CD14-positive monocyte (primary cell): ENCODE measurements around the gene MIGA2. TPM values are rescaled to one million over a fixed set of nuclear protein-coding genes. Genes with fewer than 3 reads are reported as not detected.
"Not testable (repeated sequence)": the region's sequence is repeated elsewhere in the genome, so short reads cannot be mapped to it uniquely, and the experiment has no call there.

Experiments
- DNase-seq, 3 donors: peaks; one replicate each; pipeline ENCODE4 v3.0.0-alpha.2; 2011 to 2022
- H2AFZ ChIP-seq: 2 replicates; pipeline ENCODE4 v1.6.0; 2012; ENCODE audit warnings: mild to moderate bottlenecking, low read depth, low read length, inconsistent platforms; ENCODE audit not compliant: insufficient read depth, poor library complexity, severe bottlenecking
- H3K27ac ChIP-seq, 2 donors: 1 replicate in 1 of 2; 2 replicates in 1 of 2; pipeline ENCODE4 v1.5.1; 2012 to 2013; ENCODE audit warnings: low read length in 2 of 2, control low read depth in 1 of 2, inconsistent platforms in 1 of 2, low read depth in 1 of 2, mild to moderate bottlenecking in 1 of 2
- H3K27me3 ChIP-seq, 2 donors: one replicate each; pipeline versions ENCODE4 v1.6.0 to v1.6.1; 2011 to 2013; ENCODE audit warnings: low read length in 2 of 2; ENCODE audit not compliant: control insufficient read depth in 2 of 2, insufficient read depth in 2 of 2
- H3K36me3 ChIP-seq, 2 donors: replicated peaks in 1 of 2; 1 replicate in 1 of 2; 2 replicates in 1 of 2; pipeline versions ENCODE4 v1.5.1 to v1.6.1; 2012 to 2013; ENCODE audit warnings: low read length in 2 of 2, control low read depth in 1 of 2, inconsistent platforms in 1 of 2, mild to moderate bottlenecking in 1 of 2; ENCODE audit not compliant: insufficient read depth in 2 of 2, control insufficient read depth in 1 of 2
- H3K4me1 ChIP-seq, 2 donors: 1 replicate in 1 of 2; 2 replicates in 1 of 2; pipeline versions ENCODE4 v1.5.1 to v1.6.1; 2012 to 2013; ENCODE audit warnings: low read length in 2 of 2, control low read depth in 1 of 2, inconsistent platforms in 1 of 2, mild to moderate bottlenecking in 1 of 2, moderate library complexity in 1 of 2; ENCODE audit not compliant: insufficient read depth in 2 of 2, control insufficient read depth in 1 of 2
- H3K4me2 ChIP-seq: replicated peaks from 2 replicates; pipeline ENCODE3; 2012; ENCODE audit warnings: low read length, moderate library complexity, mild to moderate bottlenecking; ENCODE audit not compliant: poor library complexity, severe bottlenecking; ENCODE audit errors: extremely low read depth
- H3K4me3 ChIP-seq, 3 experiments: fragments of 200-600 bp in 1 of 3; sonication (generic) in 1 of 3; replicated peaks in 1 of 3; 1 replicate in 2 of 3; 2 replicates in 1 of 3; pipeline ENCODE4 v1.5.1; 2011 to 2013; ENCODE audit warnings: low read length in 3 of 3, mild to moderate bottlenecking in 3 of 3, control low read depth in 2 of 3, low read depth in 2 of 3, inconsistent platforms in 1 of 3, moderate library complexity in 1 of 3
- H3K79me2 ChIP-seq: 2 replicates; pipeline ENCODE4 v1.6.0; 2012; ENCODE audit warnings: mild to moderate bottlenecking, control low read depth, inconsistent platforms, low read length, moderate library complexity; ENCODE audit not compliant: insufficient read depth
- H3K9ac ChIP-seq: 2 replicates; pipeline ENCODE4 v1.6.0; 2017; ENCODE audit warnings: low read length, mild to moderate bottlenecking; ENCODE audit not compliant: insufficient read depth, poor library complexity, severe bottlenecking
- H3K9me3 ChIP-seq, 2 donors: replicated peaks in 1 of 2; 1 replicate in 1 of 2; 2 replicates in 1 of 2; pipeline versions ENCODE4 v1.5.1 to v1.6.1; 2012 to 2013; ENCODE audit warnings: low read length in 2 of 2, control low read depth in 1 of 2; ENCODE audit not compliant: control insufficient read depth in 1 of 2, insufficient read depth in 1 of 2
- H4K20me1 ChIP-seq: 2 replicates; pipeline ENCODE4 v1.6.0; 2012; ENCODE audit warnings: mild to moderate bottlenecking, low read length, control low read depth, moderate library complexity; ENCODE audit not compliant: insufficient read depth
- H3K27ac Mint-ChIP-seq, 7 donors: one replicate each; pipeline ENCODE4 v1.8.0; 2020; ENCODE audit warnings: mild to moderate bottlenecking in 7 of 7, mixed read lengths in 7 of 7, moderate library complexity in 6 of 7, inconsistent platforms in 2 of 7
- H3K27me3 Mint-ChIP-seq, 3 donors: one replicate each; pipeline ENCODE4 v1.8.0; 2021 to 2022; ENCODE audit warnings: low read depth in 3 of 3, mild to moderate bottlenecking in 3 of 3, mixed read lengths in 3 of 3, moderate library complexity in 3 of 3, inconsistent platforms in 1 of 3
- H3K36me3 Mint-ChIP-seq, 2 donors: one replicate each; pipeline ENCODE4 v1.8.0; 2020; ENCODE audit warnings: mixed read lengths in 2 of 2, inconsistent platforms in 1 of 2, mild to moderate bottlenecking in 1 of 2
- H3K4me1 Mint-ChIP-seq: one replicate; pipeline ENCODE4 v1.8.0; 2020; ENCODE audit warnings: mild to moderate bottlenecking, mixed read lengths
- H3K4me3 Mint-ChIP-seq, 2 donors: one replicate each; pipeline ENCODE4 v1.8.0; 2020; ENCODE audit warnings: mild to moderate bottlenecking in 2 of 2, mixed read lengths in 2 of 2, moderate library complexity in 1 of 2
- H3K9me3 Mint-ChIP-seq, 7 donors: one replicate each; pipeline ENCODE4 v1.8.0; 2020 to 2022; ENCODE audit warnings: mixed read lengths in 7 of 7, mild to moderate bottlenecking in 6 of 7, moderate library complexity in 6 of 7, inconsistent platforms in 2 of 7
- WGBS: methylation state at CpG from one replicate; pipeline ENCODE4 v1.1.5; 2013; ENCODE audit warnings: missing lambda C conversion rate; ENCODE audit not compliant: insufficient coverage; 5-methylcytosine and 5-hydroxymethylcytosine counted together
- intact Hi-C, 2 donors: fragments of 100-400 bp; cut with micrococcal nuclease; formaldehyde crosslinking; loops; one replicate each; pipeline versions ENCODE4 v1.15.0 to v1.15.1; 2023
- polyA plus RNA-seq, 3 donors: library from polyadenylated mRNA; depleted of rRNA in 1 of 3; unstranded in 2 of 3; stranded (reverse) in 1 of 3; fragments of 300-500 nt in 2 of 3; fragments of >200 nt in 1 of 3; fragmentation: Illumina TruSeq in 2 of 3; gene quantifications; 1 replicate in 2 of 3; 2 replicates in 1 of 3; pipeline ENCODE4 v1.2.3, GENCODE V29; 2012 to 2021
- TF ChIP-seq, protein P1 (sequence below): fragments of 200-600 bp; IDR thresholded peaks from one replicate; pipeline ENCODE4 v1.8.0; 2022; ENCODE audit warnings: antibody characterized with exemption, mild to moderate bottlenecking

The MIGA2 gene
- polyA plus RNA-seq, 3 donors, result 1.9 to 45.4 (median 5.9) TPM

GRCh38 chr9:129110740-129111527 is 74.5 kb downstream of the MIGA2 start, which contains the start of the genes CRAT and PTPA:
TSS of gene CRAT (minus strand) at chr9:129110793. CDS start at chr9:129110509, 284 bp downstream.
TSS of gene PTPA (plus strand) at chr9:129111415. CDS start at chr9:129111601, 186 bp downstream.
- peaks cover 13% of the 10 kb centered on the region for H4K20me1 ChIP-seq
- peak within 1 kb of the TSS; percentile 90 for H3K9ac ChIP-seq
- H3K4me1 ChIP-seq, result peaks cover 50 to 60% of the 10 kb centered on the region in 2 donors
- Mint-ChIP-seq H3K9me3 (peaks cover 0 to 2% (median 0%) of the 10 kb centered on the region in 7 donors), H3K4me1 (peaks cover 55% of the 10 kb centered on the region), H3K36me3 (peaks cover 13 to 17% of the 10 kb centered on the region in 2 donors), H3K27me3 (peaks cover 0 to 4% (median 0%) of the 10 kb centered on the region in 3 donors), H3K4me3 (peak within 1 kb of the TSS; percentile 94 to 95), H3K27ac (peak within 1 kb of the TSS; percentile 94 to 98 (median 96))
- H3K27me3 ChIP-seq, result no peaks in the 10 kb centered on the region
- H3K27ac ChIP-seq, result peak within 1 kb of the TSS; percentile 83 to 96
- H3K4me2 ChIP-seq, result peak within 1 kb of the TSS; percentile 100
- H3K79me2 ChIP-seq, result peaks cover 60% of the 10 kb centered on the region
- H3K9me3 ChIP-seq, result no peaks in the 10 kb centered on the region
- intact Hi-C loops, result loop anchor here in 1 of 2 donors (2.0 kb wide), 2 partner anchors 30 to 82 kb away; partner anchors contain the start of genes DOLPP1 and SH3GLB2
- peak within 1 kb of the TSS; percentile 97 for H2AFZ ChIP-seq
- DNase-seq, result peak; percentile 94 to 97 (median 97)
- WGBS, result under 1% methylated on average over 55 of the region's 77 CpGs
- peak within 1 kb of the TSS; percentile 83 to 99 (median 96) for H3K4me3 ChIP-seq
- peaks cover 12 to 16% of the 10 kb centered on the region in 2 donors for H3K36me3 ChIP-seq
- TF ChIP-seq, protein P1, sequence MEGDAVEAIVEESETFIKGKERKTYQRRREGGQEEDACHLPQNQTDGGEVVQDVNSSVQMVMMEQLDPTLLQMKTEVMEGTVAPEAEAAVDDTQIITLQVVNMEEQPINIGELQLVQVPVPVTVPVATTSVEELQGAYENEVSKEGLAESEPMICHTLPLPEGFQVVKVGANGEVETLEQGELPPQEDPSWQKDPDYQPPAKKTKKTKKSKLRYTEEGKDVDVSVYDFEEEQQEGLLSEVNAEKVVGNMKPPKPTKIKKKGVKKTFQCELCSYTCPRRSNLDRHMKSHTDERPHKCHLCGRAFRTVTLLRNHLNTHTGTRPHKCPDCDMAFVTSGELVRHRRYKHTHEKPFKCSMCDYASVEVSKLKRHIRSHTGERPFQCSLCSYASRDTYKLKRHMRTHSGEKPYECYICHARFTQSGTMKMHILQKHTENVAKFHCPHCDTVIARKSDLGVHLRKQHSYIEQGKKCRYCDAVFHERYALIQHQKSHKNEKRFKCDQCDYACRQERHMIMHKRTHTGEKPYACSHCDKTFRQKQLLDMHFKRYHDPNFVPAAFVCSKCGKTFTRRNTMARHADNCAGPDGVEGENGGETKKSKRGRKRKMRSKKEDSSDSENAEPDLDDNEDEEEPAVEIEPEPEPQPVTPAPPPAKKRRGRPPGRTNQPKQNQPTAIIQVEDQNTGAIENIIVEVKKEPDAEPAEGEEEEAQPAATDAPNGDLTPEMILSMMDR, result no peak

DNA sequence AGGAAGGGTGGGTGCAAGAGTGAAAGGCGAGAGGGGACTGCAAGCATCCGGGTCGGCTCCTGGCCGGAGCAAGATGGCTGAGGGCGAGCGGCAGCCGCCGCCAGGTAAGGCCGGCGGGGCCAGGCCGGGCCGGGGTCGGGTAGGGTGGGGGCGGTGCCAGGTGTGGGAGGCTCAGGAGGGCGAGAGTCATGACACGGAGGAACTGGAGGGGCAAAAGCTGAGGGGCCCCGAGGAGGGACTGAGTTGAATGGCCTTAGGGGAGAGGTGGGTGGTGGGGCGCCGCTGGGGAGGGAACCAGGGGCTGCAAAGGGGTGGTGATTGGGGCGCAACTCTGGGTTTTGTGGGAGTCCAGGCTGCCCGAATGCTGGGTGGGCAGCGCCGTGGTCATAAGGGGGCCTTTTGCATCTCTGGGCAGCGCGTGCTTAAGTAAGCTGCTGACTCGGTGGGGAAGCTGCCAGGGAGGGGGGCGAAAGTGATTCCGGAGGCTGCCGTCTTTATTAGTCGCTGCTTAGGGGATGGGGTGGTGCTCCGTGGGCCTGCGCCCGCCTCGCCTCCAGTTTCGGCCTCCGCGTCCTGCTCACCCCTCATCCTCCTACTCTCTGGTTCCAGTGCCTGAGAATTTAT is 75.2 kb downstream of the MIGA2 start:
- TF ChIP-seq, protein P1, result no peak
- peaks cover 7 to 9% of the 10 kb centered on the region in 2 donors for H3K36me3 ChIP-seq
- peak overlapping the region; percentile 100 for H3K4me2 ChIP-seq
- H3K27me3 Mint-ChIP-seq, result peaks cover 0 to 4% (median 0%) of the 10 kb centered on the region in 3 donors
- under 1% methylated on average over 25 of the region's 37 CpGs for WGBS
- H3K36me3 Mint-ChIP-seq, result peaks cover 10 to 12% of the 10 kb centered on the region in 2 donors
- peak overlapping the region; percentile 97 for H2AFZ ChIP-seq
- peaks cover 50 to 60% of the 10 kb centered on the region in 2 donors for H3K4me1 ChIP-seq
- DNase-seq, result peak in 1 of 3 donors; percentile 20
- peak overlapping the region; percentile 83 to 99 (median 96) for H3K4me3 ChIP-seq
- no peaks in the 10 kb centered on the region for H3K27me3 ChIP-seq
- intact Hi-C loops, result loop anchor here in 1 of 2 donors (2.0 kb wide), 2 partner anchors 31 to 83 kb away; partner anchors contain the start of genes DOLPP1 and SH3GLB2
- H3K79me2 ChIP-seq, result peaks cover 67% of the 10 kb centered on the region
- peak overlapping the region; percentile 83 to 96 for H3K27ac ChIP-seq
- peaks cover 13% of the 10 kb centered on the region for H4K20me1 ChIP-seq
- no peaks in the 10 kb centered on the region for H3K9me3 ChIP-seq
- peak overlapping the region; percentile 82 to 97 (median 94) for H3K27ac Mint-ChIP-seq
- H3K9ac ChIP-seq, result peak overlapping the region; percentile 90
- peaks cover 55% of the 10 kb centered on the region for H3K4me1 Mint-ChIP-seq
- peak overlapping the region; percentile 94 to 95 for H3K4me3 Mint-ChIP-seq
- H3K9me3 Mint-ChIP-seq, result peaks cover 0 to 2% (median 0%) of the 10 kb centered on the region in 7 donors

DNA sequence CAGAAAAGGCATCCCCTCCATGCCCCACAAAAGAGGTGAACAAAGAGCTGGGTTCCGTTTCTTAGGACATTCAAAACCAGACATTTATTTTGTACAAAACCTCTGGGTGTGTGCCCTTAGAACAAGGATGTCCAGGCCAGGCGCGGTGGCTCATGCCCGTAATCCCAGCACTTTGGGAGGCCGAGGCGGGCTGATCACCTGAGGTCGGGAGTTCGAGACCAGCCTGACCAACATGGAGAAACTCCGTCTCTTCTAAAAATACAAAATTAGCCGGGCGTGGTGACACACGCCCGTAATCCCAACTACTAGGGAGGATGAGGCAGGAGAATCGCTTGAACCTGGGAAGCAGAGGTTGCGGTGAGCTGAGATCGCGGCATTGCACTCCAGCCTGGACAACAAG is 76.1 kb downstream of the MIGA2 start:
- DNase-seq, H3K36me3 Mint-ChIP-seq, H3K9me3 ChIP-seq, H3K27me3 Mint-ChIP-seq, H3K27me3 ChIP-seq, H3K36me3 ChIP-seq, intact Hi-C loops, H3K9me3 Mint-ChIP-seq: not testable (repeated sequence)
- H3K27ac ChIP-seq, result peak overlapping the region in 1 of 2 donors; percentile 96
- H3K4me3 ChIP-seq, result peak overlapping the region in 1 of 3 experiments; percentile 99
- peak overlapping the region; percentile 100 for H3K4me2 ChIP-seq
- Mint-ChIP-seq H3K27ac (peak overlapping the region in 6 of 7 donors; percentile 13 to 94 (median 44)), H3K4me3 (peak overlapping the region; percentile 94 to 95), H3K4me1 (peaks cover 55% of the 10 kb centered on the region)
- H4K20me1 ChIP-seq, result peaks cover 13% of the 10 kb centered on the region
- peaks cover 76% of the 10 kb centered on the region for H3K79me2 ChIP-seq
- 89% methylated on average over 14 of the region's 17 CpGs for WGBS
- H2AFZ ChIP-seq, result peak overlapping the region; percentile 97
- H3K4me1 ChIP-seq, result peaks cover 50 to 60% of the 10 kb centered on the region in 2 donors
- peak overlapping the region; percentile 90 for H3K9ac ChIP-seq
